Natural killer cell (primary cell): ENCODE measurements around the gene MICAL2. TPM values are rescaled to one million over a fixed set of nuclear protein-coding genes. Genes with fewer than 3 reads are reported as not detected.

Experiments used
- ATAC-seq, 3 donors: fragments of 150-1000 bp in 2 of 3; fragments of 200-7000 bp in 1 of 3; cut with Tn5 transposase; 1 replicate in 1 of 3; 2 replicates in 2 of 3; pipeline ENCODE4 v1.10.0; 2021; ENCODE audit warnings: mild to moderate bottlenecking in 2 of 3, moderate library complexity in 2 of 3
- DNase-seq, 2 donors: peaks; one replicate each; pipeline versions ENCODE4 v3.0.0 to v3.0.0-alpha.2; 2013 to 2021; ENCODE audit warnings: mixed read lengths in 1 of 2
- H3K27ac ChIP-seq: one replicate; pipeline ENCODE4 v1.5.1; 2013; ENCODE audit warnings: mild to moderate bottlenecking, low read length
- H3K27me3 ChIP-seq: one replicate; pipeline ENCODE4 v1.6.1; 2013; ENCODE audit warnings: low read length; ENCODE audit not compliant: control insufficient read depth, insufficient read depth
- H3K36me3 ChIP-seq: one replicate; pipeline ENCODE4 v1.6.1; 2013; ENCODE audit warnings: low read length; ENCODE audit not compliant: control insufficient read depth, insufficient read depth
- H3K4me1 ChIP-seq: one replicate; pipeline ENCODE4 v1.6.1; 2013; ENCODE audit warnings: low read length; ENCODE audit not compliant: control insufficient read depth, insufficient read depth
- H3K4me3 ChIP-seq: one replicate; pipeline ENCODE4 v1.5.1; 2013; ENCODE audit warnings: low read length
- H3K9me3 ChIP-seq: one replicate; pipeline ENCODE4 v1.6.1; 2013; ENCODE audit warnings: low read length; ENCODE audit not compliant: control insufficient read depth, insufficient read depth
- H3K27ac Mint-ChIP-seq, 2 donors: one replicate each; pipeline ENCODE4 v1.8.0; 2022; ENCODE audit warnings: mild to moderate bottlenecking in 2 of 2, mixed read lengths in 2 of 2, moderate library complexity in 1 of 2
- H3K27me3 Mint-ChIP-seq, 2 donors: one replicate each; pipeline ENCODE4 v1.8.0; 2022; ENCODE audit warnings: low read depth in 2 of 2, mixed read lengths in 2 of 2
- H3K36me3 Mint-ChIP-seq: one replicate; pipeline ENCODE4 v1.8.0; 2022; ENCODE audit warnings: mixed read lengths
- H3K4me1 Mint-ChIP-seq, 2 donors: one replicate each; pipeline ENCODE4 v1.8.0; 2022; ENCODE audit warnings: mixed read lengths in 2 of 2
- H3K4me3 Mint-ChIP-seq: one replicate; pipeline ENCODE4 v1.8.0; 2022; ENCODE audit warnings: mild to moderate bottlenecking, moderate library complexity, mixed read lengths
- H3K9me3 Mint-ChIP-seq, 2 donors: one replicate each; pipeline ENCODE4 v1.8.0; 2022; ENCODE audit warnings: mixed read lengths in 2 of 2
- WGBS: methylation state at CpG from one replicate; pipeline ENCODE4 v1.1.7; 2013; ENCODE audit warnings: missing lambda C conversion rate; ENCODE audit not compliant: insufficient coverage; 5-methylcytosine and 5-hydroxymethylcytosine counted together
- intact Hi-C: fragments of 100-400 bp; cut with micrococcal nuclease; formaldehyde crosslinking; loops from one replicate; pipeline ENCODE4 v1.14.2; 2022
- total RNA-seq, 4 donors: library from RNA; stranded (reverse); fragments of 120-200 nt in 1 of 4; gene quantifications; one replicate each; pipeline versions ENCODE4 v1.2.3 to v1.2.4, GENCODE V29; 2013 to 2022
- TF ChIP-seq, protein P1 (sequence below): fragments of 200-600 bp; IDR thresholded peaks from one replicate; pipeline ENCODE4 v1.8.0; 2022; ENCODE audit warnings: antibody characterized with exemption

MICAL2 gene
- total RNA-seq, 3 donors from 2014 or later (not counting 1 experiment from before 2014, with no cell fraction given), result 54.6 to 68.6 (median 57.4) TPM

DNA sequence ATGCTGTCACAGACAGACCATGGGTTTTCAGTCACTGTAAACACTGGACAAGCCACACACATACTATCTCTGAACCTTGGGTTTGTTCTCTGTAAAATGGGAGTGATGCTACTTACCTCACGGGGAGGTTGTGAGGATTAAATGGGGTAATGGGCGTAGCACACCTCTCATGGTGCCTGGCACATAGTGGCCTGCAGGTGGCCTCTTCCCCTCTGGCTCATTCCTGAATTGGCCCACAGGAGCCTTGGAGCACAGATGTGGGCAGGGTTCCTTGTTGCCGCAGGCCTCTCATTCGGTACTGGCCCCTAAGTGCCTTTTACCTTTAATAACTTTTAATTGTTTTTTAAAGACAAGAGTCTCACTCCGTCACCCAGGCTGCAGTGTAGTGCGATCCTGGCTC is 11.7 kb downstream of the MICAL2 start:
- no peak overlapping the region for H3K27ac Mint-ChIP-seq

DNA sequence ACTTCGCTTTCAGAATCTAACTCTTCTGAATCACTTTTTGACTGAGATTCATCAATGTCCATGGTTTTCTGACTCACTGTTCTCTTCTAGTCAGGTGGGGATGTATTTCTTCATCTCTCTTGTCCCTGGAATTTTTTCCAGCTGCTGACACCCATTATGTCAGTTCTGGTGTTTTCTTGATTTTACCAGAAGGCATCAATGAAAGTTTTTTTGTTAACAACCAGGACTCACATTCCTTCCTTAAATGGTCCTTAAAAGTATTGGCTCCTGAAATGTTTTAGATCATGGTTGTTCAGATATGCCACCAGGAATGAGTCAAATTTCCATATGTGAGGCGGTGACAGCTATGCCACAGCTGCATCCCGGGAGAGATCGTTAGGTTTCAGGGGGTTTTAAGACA is 12.9 kb downstream of the MICAL2 start:
- Mint-ChIP-seq H3K27ac (no peak overlapping the region), H3K4me1 (peaks cover 39 to 65% of the 10 kb centered on the region in 2 donors), H3K4me3 (no peak overlapping the region), H3K27me3 (peaks cover 0 to 13% of the 10 kb centered on the region in 2 donors), H3K36me3 (no peaks in the 10 kb centered on the region), H3K9me3 (no peaks in the 10 kb centered on the region)
- no peak for ATAC-seq
- TF ChIP-seq, protein P1, sequence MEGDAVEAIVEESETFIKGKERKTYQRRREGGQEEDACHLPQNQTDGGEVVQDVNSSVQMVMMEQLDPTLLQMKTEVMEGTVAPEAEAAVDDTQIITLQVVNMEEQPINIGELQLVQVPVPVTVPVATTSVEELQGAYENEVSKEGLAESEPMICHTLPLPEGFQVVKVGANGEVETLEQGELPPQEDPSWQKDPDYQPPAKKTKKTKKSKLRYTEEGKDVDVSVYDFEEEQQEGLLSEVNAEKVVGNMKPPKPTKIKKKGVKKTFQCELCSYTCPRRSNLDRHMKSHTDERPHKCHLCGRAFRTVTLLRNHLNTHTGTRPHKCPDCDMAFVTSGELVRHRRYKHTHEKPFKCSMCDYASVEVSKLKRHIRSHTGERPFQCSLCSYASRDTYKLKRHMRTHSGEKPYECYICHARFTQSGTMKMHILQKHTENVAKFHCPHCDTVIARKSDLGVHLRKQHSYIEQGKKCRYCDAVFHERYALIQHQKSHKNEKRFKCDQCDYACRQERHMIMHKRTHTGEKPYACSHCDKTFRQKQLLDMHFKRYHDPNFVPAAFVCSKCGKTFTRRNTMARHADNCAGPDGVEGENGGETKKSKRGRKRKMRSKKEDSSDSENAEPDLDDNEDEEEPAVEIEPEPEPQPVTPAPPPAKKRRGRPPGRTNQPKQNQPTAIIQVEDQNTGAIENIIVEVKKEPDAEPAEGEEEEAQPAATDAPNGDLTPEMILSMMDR, result no peak
- WGBS, result 91% methylated on average over 3 of the region's 4 CpGs
- no peaks in the 10 kb centered on the region for H3K36me3 ChIP-seq
- H3K4me1 ChIP-seq, result peaks cover 44% of the 10 kb centered on the region
- no peak for DNase-seq
- no peak overlapping the region for H3K27ac ChIP-seq
- H3K4me3 ChIP-seq, result no peak overlapping the region
- intact Hi-C loops, result no loop called here
- H3K27me3 ChIP-seq, result no peaks in the 10 kb centered on the region
- no peaks in the 10 kb centered on the region for H3K9me3 ChIP-seq

More for the DNA sequence above, 11.7 kb downstream of the MICAL2 start:
- H3K4me1 ChIP-seq, result peaks cover 38% of the 10 kb centered on the region
- H3K9me3 Mint-ChIP-seq, result no peaks in the 10 kb centered on the region
- no peak overlapping the region for H3K4me3 Mint-ChIP-seq
- WGBS, result 96% methylated on average over 6 of the region's 6 CpGs
- H3K36me3 Mint-ChIP-seq, result no peaks in the 10 kb centered on the region
- H3K9me3 ChIP-seq, result no peaks in the 10 kb centered on the region
- intact Hi-C loops, result no loop called here
- DNase-seq (peak in 1 of 2 donors; percentile 30), ATAC-seq (no peak)
- no peak overlapping the region for H3K27ac ChIP-seq
- peaks cover 0 to 13% of the 10 kb centered on the region in 2 donors for H3K27me3 Mint-ChIP-seq
- H3K4me3 ChIP-seq, result no peak overlapping the region
- H3K27me3 ChIP-seq, result no peaks in the 10 kb centered on the region
- TF ChIP-seq, protein P1, result no peak
- H3K36me3 ChIP-seq, result no peaks in the 10 kb centered on the region
- H3K4me1 Mint-ChIP-seq, result peaks cover 32 to 53% of the 10 kb centered on the region in 2 donors

DNA sequence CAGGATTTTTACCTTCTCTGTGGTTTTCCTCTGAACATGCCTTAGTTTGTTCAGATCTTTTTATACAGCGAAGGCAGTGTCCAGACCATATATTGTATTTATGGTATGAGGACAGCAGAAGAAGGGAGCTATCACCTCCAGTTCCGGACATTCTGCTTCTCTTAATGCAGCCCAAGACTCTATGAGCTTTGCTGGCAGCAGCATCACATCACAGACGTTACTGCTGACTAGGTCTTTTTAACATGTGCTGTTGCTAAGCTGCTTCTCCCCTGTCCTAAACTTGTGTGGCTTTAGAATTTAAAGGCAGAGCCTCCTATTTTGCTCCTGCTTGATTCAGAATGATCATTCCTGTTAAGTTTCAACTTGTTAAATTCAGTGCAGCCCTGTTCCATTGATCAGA is 13.4 kb downstream of the MICAL2 start:
- H3K27me3 ChIP-seq, result no peaks in the 10 kb centered on the region
- no peaks in the 10 kb centered on the region for H3K36me3 Mint-ChIP-seq
- no peak for ATAC-seq
- H3K9me3 Mint-ChIP-seq, result no peaks in the 10 kb centered on the region
- 80% methylated on average over 3 of the region's 3 CpGs for WGBS
- H3K27me3 Mint-ChIP-seq, result peaks cover 0 to 13% of the 10 kb centered on the region in 2 donors
- peaks cover 49% of the 10 kb centered on the region for H3K4me1 ChIP-seq
- H3K4me1 Mint-ChIP-seq, result peaks cover 42 to 68% of the 10 kb centered on the region in 2 donors
- intact Hi-C loops, result no loop called here
- H3K4me3 ChIP-seq, result no peak overlapping the region
- DNase-seq, result no peak
- no peak overlapping the region for H3K27ac Mint-ChIP-seq
- H3K36me3 ChIP-seq, result no peaks in the 10 kb centered on the region
- TF ChIP-seq, protein P1, result no peak
- no peaks in the 10 kb centered on the region for H3K9me3 ChIP-seq
- no peak overlapping the region for H3K4me3 Mint-ChIP-seq
- no peak overlapping the region for H3K27ac ChIP-seq

DNA sequence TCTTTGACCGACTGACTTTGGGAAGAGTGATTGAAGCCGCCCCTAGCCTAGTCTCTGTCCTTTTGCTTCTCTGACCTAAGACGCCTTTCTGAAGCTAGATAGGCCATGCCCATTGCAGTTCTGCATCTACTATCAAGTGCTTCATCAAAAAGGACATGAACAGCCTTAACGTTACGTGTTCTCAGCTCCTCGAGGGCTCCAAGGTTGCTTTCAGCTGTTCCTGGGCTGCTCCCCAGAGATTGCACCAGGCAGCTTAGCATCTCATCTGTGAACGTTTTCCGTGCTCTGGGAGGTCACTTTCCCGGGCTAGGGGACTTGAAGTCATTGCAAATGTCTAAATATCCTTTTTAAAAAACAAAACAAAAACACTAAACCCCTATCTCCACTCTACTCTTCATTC is 13.9 kb downstream of the MICAL2 start:
- Histone ChIP-seq H3K4me3 (no peak overlapping the region), H3K27ac (no peak overlapping the region), H3K4me1 (peaks cover 46% of the 10 kb centered on the region), H3K36me3 (no peaks in the 10 kb centered on the region), H3K27me3 (no peaks in the 10 kb centered on the region), H3K9me3 (no peaks in the 10 kb centered on the region)
- intact Hi-C loops, result no loop called here
- ATAC-seq (no peak), DNase-seq (no peak)
- peak overlapping the region; percentile 23 to 62 for H3K27ac Mint-ChIP-seq
- H3K4me3 Mint-ChIP-seq, result no peak overlapping the region
- H3K9me3 Mint-ChIP-seq, result no peaks in the 10 kb centered on the region
- peaks cover 0 to 13% of the 10 kb centered on the region in 2 donors for H3K27me3 Mint-ChIP-seq
- no peaks in the 10 kb centered on the region for H3K36me3 Mint-ChIP-seq
- TF ChIP-seq, protein P1, result no peak
- 84% methylated on average over 9 of the region's 9 CpGs for WGBS
- H3K4me1 Mint-ChIP-seq, result peaks cover 37 to 63% of the 10 kb centered on the region in 2 donors
